Thoracic aorta (tissue), 2 donors: Measurements from ENCODE around the gene SAMD5. TPM values are rescaled to one million over a fixed set of nuclear protein-coding genes. Genes with fewer than 3 reads are reported as not detected.

ENCODE experiments used
- ATAC-seq: fragments of 150-250 bp; one replicate; pipeline ENCODE4 v1.8.0; 2017; ENCODE audit warnings: low read depth; ENCODE audit not compliant: insufficient number of reproducible peaks, low FRiP score
- DNase-seq: peaks from one replicate; pipeline ENCODE4 v3.0.0-alpha.2; 2020; ENCODE audit warnings: low spot score
- H3K27ac ChIP-seq, 2 donors: fragments of 200-600 bp; sonication (generic); 1 replicate in 1 of 2; 2 replicates in 1 of 2; pipeline ENCODE4 v1.5.1; 2016; ENCODE audit warnings: mild to moderate bottlenecking in 2 of 2, moderate library complexity in 2 of 2
- H3K27me3 ChIP-seq: fragments of 200-600 bp; sonication (generic); replicated peaks from 2 replicates; pipeline ENCODE4 v1.6.0; 2016; ENCODE audit warnings: mild to moderate bottlenecking; ENCODE audit not compliant: insufficient read depth
- H3K36me3 ChIP-seq: fragments of 200-600 bp; sonication (generic); one replicate; pipeline ENCODE4 v1.5.1; 2016
- H3K4me1 ChIP-seq, 2 donors: fragments of 200-600 bp; sonication (generic); 1 replicate in 1 of 2; 2 replicates in 1 of 2; pipeline versions ENCODE4 v1.5.1 to v1.6.0; 2016; ENCODE audit warnings: low read depth in 2 of 2, mild to moderate bottlenecking in 1 of 2; ENCODE audit not compliant: control insufficient read depth in 1 of 2
- H3K4me3 ChIP-seq: fragments of 200-600 bp; sonication (generic); 2 replicates; pipeline ENCODE4 v1.5.1; 2016; ENCODE audit warnings: mild to moderate bottlenecking
- H3K9me3 ChIP-seq: fragments of 200-600 bp; sonication (generic); 2 replicates; pipeline ENCODE4 v1.5.1; 2016
- total RNA-seq, 2 donors: library from RNA; depleted of rRNA; stranded (reverse); fragments of >200 nt; gene quantifications; one replicate each; pipeline versions ENCODE4 v1.1.0 to v1.2.3, GENCODE V29; 2016
- TF ChIP-seq, protein P1 (sequence below): fragments of 200-600 bp; sonication (generic); IDR thresholded peaks from one replicate; pipeline ENCODE4 v1.5.1; 2019; ENCODE audit warnings: antibody characterized with exemption

SAMD5 gene
- total RNA-seq, 2 donors from 2014 or later, result 1.6 to 4.7 TPM

DNA sequence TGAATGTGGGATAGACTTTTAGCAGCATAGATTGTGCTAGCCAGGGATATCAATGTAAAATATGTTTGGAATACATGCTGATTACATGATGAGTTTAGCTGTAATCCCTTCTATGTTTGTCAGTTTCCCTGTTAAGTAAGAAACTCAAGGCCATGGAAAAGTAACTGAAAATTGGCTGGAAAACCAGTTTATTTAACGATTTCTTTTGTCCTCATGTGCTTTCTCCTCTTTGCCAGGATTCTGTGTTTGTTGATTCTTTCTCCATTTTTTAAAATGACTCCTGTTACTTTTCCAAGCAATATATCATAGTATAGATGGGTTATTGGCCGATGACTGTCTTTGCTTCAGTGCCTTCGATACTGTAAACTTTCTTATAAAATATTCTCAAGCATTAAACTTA, 87.5 kb downstream of the SAMD5 start:
- no peak for DNase-seq
- no peaks in the 10 kb centered on the region for H3K4me1 ChIP-seq
- TF ChIP-seq, protein P1, sequence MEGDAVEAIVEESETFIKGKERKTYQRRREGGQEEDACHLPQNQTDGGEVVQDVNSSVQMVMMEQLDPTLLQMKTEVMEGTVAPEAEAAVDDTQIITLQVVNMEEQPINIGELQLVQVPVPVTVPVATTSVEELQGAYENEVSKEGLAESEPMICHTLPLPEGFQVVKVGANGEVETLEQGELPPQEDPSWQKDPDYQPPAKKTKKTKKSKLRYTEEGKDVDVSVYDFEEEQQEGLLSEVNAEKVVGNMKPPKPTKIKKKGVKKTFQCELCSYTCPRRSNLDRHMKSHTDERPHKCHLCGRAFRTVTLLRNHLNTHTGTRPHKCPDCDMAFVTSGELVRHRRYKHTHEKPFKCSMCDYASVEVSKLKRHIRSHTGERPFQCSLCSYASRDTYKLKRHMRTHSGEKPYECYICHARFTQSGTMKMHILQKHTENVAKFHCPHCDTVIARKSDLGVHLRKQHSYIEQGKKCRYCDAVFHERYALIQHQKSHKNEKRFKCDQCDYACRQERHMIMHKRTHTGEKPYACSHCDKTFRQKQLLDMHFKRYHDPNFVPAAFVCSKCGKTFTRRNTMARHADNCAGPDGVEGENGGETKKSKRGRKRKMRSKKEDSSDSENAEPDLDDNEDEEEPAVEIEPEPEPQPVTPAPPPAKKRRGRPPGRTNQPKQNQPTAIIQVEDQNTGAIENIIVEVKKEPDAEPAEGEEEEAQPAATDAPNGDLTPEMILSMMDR, result no peak

DNA sequence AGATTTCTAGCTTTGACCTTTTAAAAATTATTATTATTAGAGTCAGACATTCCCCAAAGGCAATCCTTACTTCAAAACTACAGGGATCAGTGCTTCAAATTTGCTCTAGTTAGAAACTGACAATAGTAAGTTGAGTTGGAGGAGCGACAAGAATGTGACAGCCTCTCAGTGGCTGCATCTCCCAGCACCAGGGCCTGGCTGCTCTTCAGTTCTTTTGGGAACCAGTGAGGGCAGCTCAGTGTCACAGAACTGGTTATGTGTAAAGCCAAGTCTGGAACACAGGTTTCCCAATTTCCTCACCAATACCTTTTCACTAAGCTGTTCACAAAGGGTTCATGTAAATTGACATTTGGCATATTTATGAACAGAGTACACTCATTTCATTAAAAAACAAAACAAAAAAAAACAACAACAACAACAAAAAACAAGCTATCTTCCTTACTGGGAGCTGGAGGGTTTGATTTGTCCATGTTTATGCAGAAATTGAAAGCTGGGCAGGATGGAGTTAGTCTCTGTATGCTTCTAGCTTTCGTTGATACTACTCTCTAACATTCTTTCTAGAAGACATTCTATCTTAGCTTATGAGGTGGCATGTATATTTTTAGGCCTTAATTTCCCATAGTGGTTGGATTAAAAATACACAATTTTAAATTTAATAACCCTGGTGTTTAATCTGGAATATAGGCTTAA, 95.0 kb downstream of the SAMD5 start:
- no peaks in the 10 kb centered on the region for H3K9me3 ChIP-seq
- ATAC-seq (no peak), DNase-seq (no peak)
- TF ChIP-seq, protein P1, result no peak
- H3K4me1 ChIP-seq, result peaks cover 0 to 15% of the 10 kb centered on the region in 2 donors
- H3K4me3 ChIP-seq, result no peak overlapping the region
- no peaks in the 10 kb centered on the region for H3K27me3 ChIP-seq
- H3K36me3 ChIP-seq, result no peaks in the 10 kb centered on the region
- no peak overlapping the region for H3K27ac ChIP-seq

More for the DNA sequence above, 87.5 kb downstream of the SAMD5 start:
- Histone ChIP-seq H3K9me3 (no peaks in the 10 kb centered on the region), H3K4me3 (no peak overlapping the region), H3K27me3 (no peaks in the 10 kb centered on the region), H3K36me3 (no peaks in the 10 kb centered on the region), H3K27ac (no peak overlapping the region)
- no peak for ATAC-seq

DNA sequence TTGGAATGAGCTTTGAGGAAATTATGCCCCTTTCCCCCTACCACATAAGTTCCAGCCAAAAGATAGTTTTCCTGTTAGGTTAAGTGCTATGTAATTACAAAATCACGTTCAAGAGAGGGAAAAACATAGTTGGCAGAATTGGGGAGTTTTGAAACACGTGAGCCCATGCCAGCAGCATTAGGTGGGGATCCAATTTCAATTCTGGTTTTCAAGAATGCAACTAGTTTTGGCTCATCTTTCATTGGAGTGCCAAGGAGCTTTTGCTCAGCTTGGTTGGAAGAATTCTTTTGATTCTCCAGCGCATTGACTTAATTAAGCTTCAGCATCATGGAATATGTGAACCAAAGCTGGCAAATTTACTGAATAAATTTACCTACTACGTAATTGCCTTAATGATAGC, 95.9 kb downstream of the SAMD5 start:
- Histone ChIP-seq H3K27me3 (no peaks in the 10 kb centered on the region), H3K36me3 (no peaks in the 10 kb centered on the region), H3K4me3 (no peak overlapping the region), H3K4me1 (peaks cover 0 to 15% of the 10 kb centered on the region in 2 donors), H3K27ac (no peak overlapping the region), H3K9me3 (no peaks in the 10 kb centered on the region)
- DNase-seq, result no peak
- TF ChIP-seq, protein P1, result no peak
- no peak for ATAC-seq

DNA sequence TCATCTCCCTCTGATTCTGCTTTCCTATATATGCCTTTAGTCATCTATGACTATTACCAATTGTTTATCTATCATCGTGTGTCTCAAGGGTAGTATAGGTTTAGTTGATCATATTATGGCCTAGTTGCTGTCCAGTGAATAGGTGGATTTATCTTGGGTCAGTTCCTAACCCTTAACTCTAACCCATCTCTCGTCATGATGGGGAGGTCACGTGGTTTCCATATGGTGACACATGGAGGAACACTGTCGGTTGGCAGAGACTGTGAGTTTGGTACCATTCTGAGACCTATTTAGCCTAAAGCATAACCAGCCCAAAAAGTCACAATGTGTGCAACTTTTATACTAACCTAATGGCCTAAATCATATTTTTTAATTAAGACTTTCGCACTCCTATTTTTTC, 103.5 kb downstream of the SAMD5 start:
- ATAC-seq, result no peak
- no peak for DNase-seq
- Histone ChIP-seq H3K36me3 (no peaks in the 10 kb centered on the region), H3K4me1 (no peaks in the 10 kb centered on the region), H3K9me3 (no peaks in the 10 kb centered on the region), H3K27ac (no peak overlapping the region), H3K27me3 (no peaks in the 10 kb centered on the region), H3K4me3 (no peak overlapping the region)
- TF ChIP-seq, protein P1, result no peak

DNA sequence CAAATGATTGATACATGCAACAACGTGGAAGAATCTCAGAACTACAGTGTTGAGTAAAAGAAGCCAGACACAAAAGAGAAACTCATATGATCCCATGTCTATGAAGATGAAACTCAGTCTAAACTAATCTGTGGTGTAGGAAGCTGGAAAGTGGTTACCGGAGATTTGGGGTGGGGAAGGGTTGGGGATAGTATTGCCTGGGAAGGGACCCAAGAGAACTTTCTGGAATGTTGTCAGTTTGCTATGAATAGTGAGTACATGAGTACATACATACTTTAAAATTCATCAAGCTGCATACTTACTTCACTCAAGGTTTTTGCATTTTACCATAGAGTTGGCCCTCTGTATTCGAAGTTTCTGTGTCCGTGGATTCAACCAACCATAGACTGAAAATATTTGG, 106.0 kb downstream of the SAMD5 start:
- no peak for ATAC-seq
- no peak overlapping the region for H3K4me3 ChIP-seq
- no peaks in the 10 kb centered on the region for H3K36me3 ChIP-seq
- no peak for DNase-seq
- no peaks in the 10 kb centered on the region for H3K27me3 ChIP-seq
- TF ChIP-seq, protein P1, result no peak
- H3K9me3 ChIP-seq, result no peaks in the 10 kb centered on the region
- no peaks in the 10 kb centered on the region for H3K4me1 ChIP-seq
- H3K27ac ChIP-seq, result no peak overlapping the region
